Muscle layer of duodenum (tissue), 2 donors: Measurements from ENCODE around the gene THPO.
"Not testable (repeated sequence)": the region's sequence is repeated elsewhere in the genome, so short reads cannot be mapped to it uniquely, and the experiment has no call there.

ENCODE experiments used
- H3K27ac ChIP-seq: one replicate; pipeline ENCODE4 v1.7.0; 2013; ENCODE audit warnings: mild to moderate bottlenecking, low read length
- H3K27me3 ChIP-seq: one replicate; pipeline ENCODE4 v1.7.0; 2013; ENCODE audit warnings: low read depth, mild to moderate bottlenecking, control low read depth, low read length
- H3K36me3 ChIP-seq, 2 donors: one replicate each; pipeline ENCODE4 v1.7.0; 2013; ENCODE audit warnings: low read length in 2 of 2, control low read depth in 1 of 2, mild to moderate bottlenecking in 1 of 2; ENCODE audit not compliant: insufficient read depth in 2 of 2, control insufficient read depth in 1 of 2
- H3K4me1 ChIP-seq, 2 donors: one replicate each; pipeline ENCODE4 v1.7.0; 2013; ENCODE audit warnings: low read length in 2 of 2, mild to moderate bottlenecking in 2 of 2, control low read depth in 1 of 2, moderate library complexity in 1 of 2; ENCODE audit not compliant: insufficient read depth in 2 of 2, control insufficient read depth in 1 of 2
- H3K4me3 ChIP-seq, 2 donors: one replicate each; pipeline ENCODE4 v1.7.0; 2013; ENCODE audit warnings: low read length in 2 of 2, low read depth in 1 of 2, mild to moderate bottlenecking in 1 of 2
- H3K9me3 ChIP-seq, 2 donors: one replicate each; pipeline ENCODE4 v1.7.0; 2013; ENCODE audit warnings: low read length in 2 of 2, control low read depth in 1 of 2, mild to moderate bottlenecking in 1 of 2; ENCODE audit not compliant: control insufficient read depth in 1 of 2
- donor health status: healthy.

THPO gene

GRCh38 chr3:184344579-184345316 is 33.3 kb downstream of the THPO start:
- H3K36me3 ChIP-seq, result peaks cover 21 to 36% of the 10 kb centered on the region in 2 donors

GRCh38 chr3:184343200-184343876 is 34.7 kb downstream of the THPO start:
- H3K4me1 ChIP-seq, result peaks cover 5 to 21% of the 10 kb centered on the region in 2 donors
- peaks cover 21 to 36% of the 10 kb centered on the region in 2 donors for H3K36me3 ChIP-seq

More at GRCh38 chr3:184344579-184345316, 33.3 kb downstream of the THPO start:
- Histone ChIP-seq H3K4me3 (no peak overlapping the region), H3K27ac (no peak overlapping the region), H3K9me3 (no peaks in the 10 kb centered on the region), H3K4me1 (peaks cover 5 to 8% of the 10 kb centered on the region in 2 donors), H3K27me3 (no peaks in the 10 kb centered on the region)

GRCh38 chr3:184341925-184342324 is 36.1 kb downstream of the THPO start:
- Histone ChIP-seq H3K4me1 (peaks cover 10 to 35% of the 10 kb centered on the region in 2 donors), H3K9me3 (no peaks in the 10 kb centered on the region), H3K27ac (no peak overlapping the region), H3K36me3 (peaks cover 21 to 36% of the 10 kb centered on the region in 2 donors), H3K27me3 (no peaks in the 10 kb centered on the region), H3K4me3 (no peak overlapping the region)

More at GRCh38 chr3:184343200-184343876, 34.7 kb downstream of the THPO start:
- Histone ChIP-seq H3K27me3 (no peaks in the 10 kb centered on the region), H3K27ac (no peak overlapping the region), H3K9me3 (no peaks in the 10 kb centered on the region), H3K4me3 (no peak overlapping the region)

GRCh38 chr3:184339451-184340135 is 38.4 kb downstream of the THPO start:
- Histone ChIP-seq H3K4me1 (peaks cover 9 to 38% of the 10 kb centered on the region in 2 donors), H3K36me3 (peaks cover 20 to 41% of the 10 kb centered on the region in 2 donors)
- not testable (repeated sequence) for H3K4me3 ChIP-seq, H3K9me3 ChIP-seq, H3K27me3 ChIP-seq, H3K27ac ChIP-seq

- Histone ChIP-seq H3K4me3 (peak overlapping the region; percentile 67 to 87), H3K27ac (peak overlapping the region; percentile 90), H3K36me3 (peaks cover 25 to 42% of the 10 kb centered on the region in 2 donors), H3K4me1 (peaks cover 9 to 38% of the 10 kb centered on the region in 2 donors), H3K9me3 (no peaks in the 10 kb centered on the region), H3K27me3 (no peaks in the 10 kb centered on the region)
These were observed 39.0 kb downstream of the THPO start for GRCh38 chr3:184339001-184339400.

- peaks cover 28 to 42% of the 10 kb centered on the region in 2 donors for H3K36me3 ChIP-seq
- H3K4me1 ChIP-seq, result peaks cover 9 to 38% of the 10 kb centered on the region in 2 donors
- H3K27me3 ChIP-seq, result no peaks in the 10 kb centered on the region
- H3K9me3 ChIP-seq, result no peaks in the 10 kb centered on the region
- peak overlapping the region; percentile 90 for H3K27ac ChIP-seq
- H3K4me3 ChIP-seq, result peak overlapping the region; percentile 67 to 87
These were observed 39.5 kb downstream of the THPO start for GRCh38 chr3:184338511-184338945.

- Histone ChIP-seq H3K27me3 (no peaks in the 10 kb centered on the region), H3K9me3 (no peaks in the 10 kb centered on the region), H3K4me3 (peak overlapping the region; percentile 67 to 87), H3K36me3 (peaks cover 28 to 42% of the 10 kb centered on the region in 2 donors), H3K27ac (peak overlapping the region; percentile 90), H3K4me1 (peaks cover 9 to 38% of the 10 kb centered on the region in 2 donors)
These were observed 40.0 kb downstream of the THPO start for GRCh38 chr3:184337981-184338380.

GRCh38 chr3:184337399-184337714 is 40.6 kb downstream of the THPO start, which contains the start of gene FAM131A:
Gene FAM131A, plus strand, starts transcription at chr3:184337600. Its CDS starts 31 bp downstream, at chr3:184337631.
- H3K4me3 ChIP-seq, result peak within 1 kb of the TSS; percentile 67 to 87
- H3K27ac ChIP-seq, result peak within 1 kb of the TSS; percentile 90
- peaks cover 9 to 38% of the 10 kb centered on the region in 2 donors for H3K4me1 ChIP-seq
- peaks cover 29 to 42% of the 10 kb centered on the region in 2 donors for H3K36me3 ChIP-seq
- H3K9me3 ChIP-seq, result no peaks in the 10 kb centered on the region
- no peaks in the 10 kb centered on the region for H3K27me3 ChIP-seq

- peaks cover 9 to 38% of the 10 kb centered on the region in 2 donors for H3K4me1 ChIP-seq
- H3K27me3 ChIP-seq, result no peaks in the 10 kb centered on the region
- H3K9me3 ChIP-seq, result no peaks in the 10 kb centered on the region
- H3K4me3 ChIP-seq, result peak overlapping the region; percentile 67 to 87
- peaks cover 34 to 43% of the 10 kb centered on the region in 2 donors for H3K36me3 ChIP-seq
- H3K27ac ChIP-seq, result peak overlapping the region; percentile 90
These were observed 41.2 kb downstream of the THPO start for GRCh38 chr3:184336547-184337398.

GRCh38 chr3:184335661-184336546 is 42.1 kb downstream of the THPO start:
- Histone ChIP-seq H3K4me1 (peaks cover 9 to 38% of the 10 kb centered on the region in 2 donors), H3K9me3 (no peaks in the 10 kb centered on the region), H3K27me3 (no peaks in the 10 kb centered on the region), H3K27ac (peak overlapping the region; percentile 91), H3K36me3 (peaks cover 39 to 46% of the 10 kb centered on the region in 2 donors), H3K4me3 (peak overlapping the region; percentile 67 to 87)
